H1 (cell line): ENCODE results near the gene CAPN15. TPM values are rescaled to one million over a fixed set of nuclear protein-coding genes. Genes with fewer than 3 reads are reported as not detected.
A peak's percentile ranks its signal among the peaks of the same experiment; 100 is the strongest.

Source experiments
- CTCF ChIA-PET: fragments of 300-600 bp; sonication (Branson Sonifier 250); formaldehyde crosslinking; loops from one replicate; lab custom pipeline; 2021; ENCODE audit not compliant: partially characterized antibody; lab: Charles Lee
- POLR2A ChIA-PET: fragments of 300-600 bp; sonication (Branson Sonifier 250); formaldehyde crosslinking; loops from one replicate; lab custom pipeline; 2021; ENCODE audit warnings: inconsistent platforms; ENCODE audit not compliant: partially characterized antibody; lab: Charles Lee
- DNase-seq, 2 experiments: peaks; one replicate each; pipeline versions ENCODE4 v3.0.0 to v3.0.0-alpha.2; 2010 to 2022; ENCODE audit warnings: low spot score in 2 of 2, low read depth in 1 of 2, mixed read lengths in 1 of 2
- FAIRE-seq: peaks from 2 replicates; lab custom pipeline; 2011; peaks lifted over from hg19 to GRCh38; lab: Jason Lieb, UNC
- H2AFZ ChIP-seq: 2 replicates; pipeline ENCODE4 v1.8.1; 2012; ENCODE audit warnings: low read length, inconsistent platforms
- H2AK5ac ChIP-seq: 2 replicates; pipeline ENCODE4 v1.6.1; 2013; ENCODE audit warnings: low read depth, low read length
- H2BK120ac ChIP-seq: replicated peaks from 2 replicates; pipeline ENCODE3; 2013; ENCODE audit warnings: low read depth, low read length, inconsistent platforms
- H2BK12ac ChIP-seq: 2 replicates; pipeline ENCODE4 v1.6.1; 2013; ENCODE audit warnings: low read depth, low read length
- H2BK15ac ChIP-seq: 2 replicates; pipeline ENCODE4 v1.6.1; 2013; ENCODE audit warnings: low read length
- H2BK20ac ChIP-seq: 2 replicates; pipeline ENCODE4 v1.6.1; 2013; ENCODE audit warnings: low read length
- H2BK5ac ChIP-seq: 2 replicates; pipeline ENCODE4 v1.6.1; 2013; ENCODE audit warnings: low read depth, low read length
- H3K14ac ChIP-seq: 2 replicates; pipeline ENCODE4 v1.6.1; 2013; ENCODE audit warnings: inconsistent platforms; ENCODE audit not compliant: insufficient read length
- H3K18ac ChIP-seq: 2 replicates; pipeline ENCODE4 v1.6.1; 2013; ENCODE audit warnings: low read length; ENCODE audit errors: extremely low read depth
- H3K23ac ChIP-seq: 2 replicates; pipeline ENCODE4 v1.6.1; 2013; ENCODE audit warnings: inconsistent platforms; ENCODE audit not compliant: insufficient read length
- H3K23me2 ChIP-seq: 2 replicates; pipeline ENCODE4 v1.6.1; 2013; ENCODE audit warnings: low read depth, low read length
- H3K27ac ChIP-seq: 2 replicates; pipeline ENCODE4 v1.6.1; 2011; ENCODE audit warnings: low read depth, low read length, inconsistent platforms
- H3K27me3 ChIP-seq, 4 experiments: replicated peaks in 1 of 4; 1 replicate in 1 of 4; 2 replicates in 3 of 4; pipeline versions ENCODE4 v1.6.1 to v1.8.1; 2011 to 2013; ENCODE audit warnings: low read length in 3 of 4, mild to moderate bottlenecking in 3 of 4, inconsistent platforms in 2 of 4, mixed read lengths in 2 of 4, moderate library complexity in 1 of 4; ENCODE audit not compliant: control insufficient read depth in 3 of 4, insufficient read depth in 3 of 4; ENCODE audit errors: extremely low read depth in 1 of 4
- H3K36me3 ChIP-seq, 4 experiments: 2 replicates each; pipeline versions ENCODE4 v1.6.1 to v1.8.1; 2011 to 2013; ENCODE audit warnings: mild to moderate bottlenecking in 4 of 4, low read length in 3 of 4, moderate library complexity in 2 of 4, control low read depth in 1 of 4, inconsistent platforms in 1 of 4; ENCODE audit not compliant: insufficient read depth in 4 of 4, control insufficient read depth in 2 of 4
- H3K4ac ChIP-seq: replicated peaks from 2 replicates; pipeline ENCODE3; 2013; ENCODE audit warnings: low read length, low read depth, mixed read lengths, inconsistent platforms; ENCODE audit not compliant: insufficient read length
- H3K4me1 ChIP-seq, 4 experiments: replicated peaks in 1 of 4; 1 replicate in 1 of 4; 2 replicates in 3 of 4; pipeline versions ENCODE4 v1.6.1 to v1.8.1; 2011 to 2013; ENCODE audit warnings: low read length in 3 of 4, inconsistent platforms in 2 of 4, mixed read lengths in 1 of 4; ENCODE audit not compliant: insufficient read depth in 4 of 4, control insufficient read depth in 3 of 4
- H3K4me2 ChIP-seq, 2 experiments: 2 replicates each; pipeline versions ENCODE4 v1.6.1 to v1.8.1; 2011 to 2013; ENCODE audit warnings: low read depth in 2 of 2, low read length in 2 of 2, control low read depth in 1 of 2, inconsistent platforms in 1 of 2, mild to moderate bottlenecking in 1 of 2; ENCODE audit not compliant: insufficient read depth in 1 of 2
- H3K4me3 ChIP-seq, 4 experiments: fragments of 200-600, 300-600 bp in 1 of 4; sonication (generic), shearing (Covaris generic), sonication (Bioruptor Twin) in 1 of 4; 2 replicates each; pipeline versions ENCODE4 v1.5.1 to v1.8.1; 2011 to 2016; ENCODE audit warnings: low read length in 4 of 4, low read depth in 3 of 4, control low read depth in 2 of 4, inconsistent platforms in 2 of 4, mild to moderate bottlenecking in 2 of 4, mixed read lengths in 1 of 4, moderate library complexity in 1 of 4; ENCODE audit not compliant: insufficient read depth in 2 of 4; ENCODE audit errors: extremely low read depth in 1 of 4
- H3K56ac ChIP-seq: replicated peaks from 2 replicates; pipeline ENCODE3; 2013; ENCODE audit warnings: low read depth, mild to moderate bottlenecking, mixed read lengths, low read length, inconsistent platforms; ENCODE audit not compliant: insufficient read length
- H3K79me1 ChIP-seq: 2 replicates; pipeline ENCODE4 v1.6.1; 2013; ENCODE audit warnings: low read depth, low read length, control low read depth
- H3K79me2 ChIP-seq, 2 experiments: 2 replicates each; pipeline versions ENCODE4 v1.6.1 to v1.8.1; 2012 to 2013; ENCODE audit warnings: low read length in 2 of 2, mild to moderate bottlenecking in 2 of 2, inconsistent platforms in 1 of 2; ENCODE audit not compliant: insufficient read depth in 2 of 2, control insufficient read depth in 1 of 2
- H3K9ac ChIP-seq, 4 experiments: replicated peaks in 1 of 4; 1 replicate in 1 of 4; 2 replicates in 3 of 4; pipeline versions ENCODE4 v1.6.1 to v1.8.1; 2011 to 2013; ENCODE audit warnings: low read depth in 3 of 4, low read length in 3 of 4, control low read depth in 2 of 4, mild to moderate bottlenecking in 2 of 4, moderate library complexity in 2 of 4, inconsistent platforms in 1 of 4; ENCODE audit errors: extremely low read depth in 1 of 4
- H3K9me3 ChIP-seq, 2 experiments: 2 replicates each; pipeline versions ENCODE4 v1.6.1 to v1.8.1; 2012 to 2013; ENCODE audit warnings: mild to moderate bottlenecking in 2 of 2, moderate library complexity in 2 of 2, control low read depth in 1 of 2, inconsistent platforms in 1 of 2, low read depth in 1 of 2, low read length in 1 of 2, mixed read lengths in 1 of 2; ENCODE audit not compliant: insufficient read depth in 2 of 2
- H4K20me1 ChIP-seq, 2 experiments: replicated peaks in 1 of 2; 2 replicates each; pipeline versions ENCODE3 to v1.8.1; 2011 to 2013; ENCODE audit warnings: inconsistent platforms in 2 of 2, low read length in 2 of 2, mild to moderate bottlenecking in 1 of 2; ENCODE audit not compliant: insufficient read depth in 2 of 2, control insufficient read depth in 1 of 2
- H4K5ac ChIP-seq: 2 replicates; pipeline ENCODE4 v1.6.1; 2013; ENCODE audit warnings: low read length, low read depth, mixed read lengths, inconsistent platforms; ENCODE audit not compliant: insufficient read length
- H4K8ac ChIP-seq: 2 replicates; pipeline ENCODE4 v1.8.0; 2013; ENCODE audit warnings: mild to moderate bottlenecking, moderate library complexity, low read length, inconsistent platforms; ENCODE audit not compliant: insufficient read depth; ENCODE audit errors: extremely low read depth
- H4K91ac ChIP-seq: replicated peaks from 2 replicates; pipeline ENCODE3; 2013; ENCODE audit warnings: low read length, mixed read lengths, inconsistent platforms; ENCODE audit not compliant: insufficient read length
- E2F6 ChIP-seq: IDR thresholded peaks from 2 replicates; pipeline ENCODE4 v1.6.1; 2012; ENCODE audit warnings: inconsistent platforms
- POLR2A ChIP-seq, 2 experiments: IDR thresholded peaks; 1 replicate in 1 of 2; 2 replicates in 1 of 2; pipeline ENCODE4 v1.6.1; 2011; ENCODE audit warnings: low read depth in 2 of 2, low read length in 2 of 2, mild to moderate bottlenecking in 2 of 2; ENCODE audit errors: control extremely low read depth in 1 of 2
- RAD21 ChIP-seq, 2 experiments: IDR thresholded peaks in 1 of 2; conservative IDR thresholded peaks in 1 of 2; 2 replicates each; pipeline ENCODE4 v1.6.1; 2011; ENCODE audit warnings: low read depth in 2 of 2, low read length in 2 of 2, improper control_type of control experiment in 1 of 2, inconsistent platforms in 1 of 2, mild to moderate bottlenecking in 1 of 2, moderate library complexity in 1 of 2
- USF2 ChIP-seq: IDR thresholded peaks from 2 replicates; pipeline ENCODE4 v1.6.1; 2011; ENCODE audit warnings: low read length, improper control_type of control experiment
- WGBS, 2 experiments: shearing (Covaris generic) in 1 of 2; methylation state at CpG; one replicate each; pipeline versions ENCODE4 v1.1.6 to v1.1.7; 2013 to 2015; ENCODE audit warnings: low lambda C conversion rate in 2 of 2, mixed read lengths in 2 of 2, inconsistent platforms in 1 of 2, low coverage in 1 of 2, missing lambda C conversion rate in 1 of 2; ENCODE audit not compliant: insufficient replicate concordance in 2 of 2, insufficient coverage in 1 of 2, insufficient read length in 1 of 2; ENCODE audit errors: extremely low coverage in 1 of 2, missing lambda C conversion rate in 1 of 2; 5-methylcytosine and 5-hydroxymethylcytosine counted together
- polyA plus RNA-seq, 7 experiments: library from polyadenylated mRNA; depleted of rRNA in 3 of 7; stranded (reverse) in 5 of 7; unstranded in 2 of 7; fragments of >200 nt in 5 of 7; fragments of 200-250 nt in 2 of 7; gene quantifications; 1 replicate in 5 of 7; 2 replicates in 1 of 7; 4 replicates in 1 of 7; pipeline versions ENCODE4 v1.2.1 to v1.2.3, GENCODE V29; 2011 to 2013; ENCODE audit warnings: missing spikeins in 2 of 7, mixed read lengths in 2 of 7
- total RNA-seq: library from RNA; stranded (reverse); fragmentation: NEBNext Ultra II Directional; extraction: Animal tissue kit (Norgen Biotek cat#: 25700); gene quantifications from 2 replicates; pipeline ENCODE4 v1.2.1, GENCODE V29; 2021

Gene CAPN15
- total and polyA plus RNA-seq, 2 of the 8 experiments (the other 6 are each of a cell fraction or from before 2014, with no cell fraction given), result 38.9 to 76.9 TPM

DNA sequence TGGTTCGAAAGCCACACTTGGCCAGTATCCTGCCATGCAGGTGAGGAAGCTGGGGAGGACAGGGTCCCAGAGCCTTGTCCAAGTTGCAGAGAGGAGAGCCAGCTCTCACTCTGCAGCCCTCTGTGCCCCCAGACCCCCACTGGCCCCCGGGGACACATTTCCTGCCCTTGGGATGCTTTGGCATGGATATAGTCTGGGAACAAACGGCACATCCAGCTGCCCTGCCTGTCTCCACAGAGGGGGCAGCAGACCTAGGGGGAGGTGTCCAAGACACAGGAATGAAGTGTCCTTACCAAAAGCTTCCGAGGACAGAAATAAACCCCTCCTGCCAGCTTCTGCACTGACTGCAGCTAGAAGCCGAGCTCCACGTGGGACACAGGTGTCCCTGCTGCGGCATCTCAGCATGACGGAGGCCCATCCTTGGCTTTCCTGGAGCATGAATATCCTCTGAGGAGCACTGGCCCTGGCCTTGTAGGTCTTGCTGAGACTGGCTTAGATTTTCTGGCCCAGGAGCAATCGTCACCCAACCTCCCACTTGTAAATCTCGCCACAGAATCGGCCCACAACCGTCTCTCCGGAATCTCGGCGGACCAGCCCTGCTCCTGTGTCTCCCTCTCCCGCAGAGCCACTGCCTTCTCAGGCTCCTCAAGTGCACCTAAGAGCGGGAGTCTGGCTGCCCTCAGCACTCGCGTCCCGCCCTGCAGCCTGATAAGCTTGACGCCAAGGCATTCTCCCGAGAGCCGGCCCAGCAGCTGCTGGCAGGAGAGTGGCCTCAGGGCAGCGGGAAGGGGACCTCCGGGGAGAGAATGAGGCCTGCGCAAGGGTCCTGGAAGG, 1.1 kb upstream of the CAPN15 start:
- H3K4me1 ChIP-seq, result peaks cover 0 to 25% (median 13%) of the 10 kb centered on the region in 4 experiments; a peak in 5 of 7 replicates
- peak; percentile 73 for TF ChIP-seq E2F6
- no peak for TF ChIP-seq RAD21 (IDR thresholded peaks at IDR 0.05 in 1 of 2, conservative IDR thresholded peaks at IDR 0.05 in 1 of 2; ENCODE audit: low read depth in 2 of 2, low read length in 2 of 2)
- peak in 1 of 2 experiments; percentile 23; a peak in 1 of 3 replicates for TF ChIP-seq POLR2A (IDR thresholded peaks at IDR 0.05; ENCODE audit: control extremely low read depth in 1 of 2, low read depth in 2 of 2, low read length in 2 of 2)
- TF ChIP-seq USF2, result peak; percentile 2; the same call in 1 of the 2 replicates
- TF ChIP-seq, all 59 proteins: peak for 3
- Histone ChIP-seq H3K56ac (peak overlapping the region; percentile 23), H2BK15ac (no peak overlapping the region; the same call in 1 of the 2 replicates), H3K79me2 (peaks cover 6 to 40% of the 10 kb centered on the region in 2 experiments; a peak in 3 of 4 replicates), H3K14ac (no peak overlapping the region), H3K27me3 (no peaks in the 10 kb centered on the region), H4K91ac (peak overlapping the region; percentile 19), H3K9ac (peak overlapping the region; percentile 55 to 85 (median 68)), H4K20me1 (peaks cover 11 to 34% of the 10 kb centered on the region in 2 experiments), H2BK120ac (no peak overlapping the region), H3K4ac (peak overlapping the region; percentile 72), H3K9me3 (no peaks in the 10 kb centered on the region), H3K4me3 (peak overlapping the region; percentile 71 to 82 (median 80)), H2BK5ac (0 out of 2 replicates have a peak overlapping the region, but pooled peaks have one; percentile 88), H2BK12ac (no peak overlapping the region), H2BK20ac (no peak overlapping the region), H4K5ac (peak overlapping the region; percentile 51), H3K27ac (peak overlapping the region; percentile 92; the same call in 1 of the 2 replicates), H3K23ac (no peak overlapping the region), H3K23me2 (peaks cover 7% of the 10 kb centered on the region; the same call in 1 of the 2 replicates), H2AFZ (no peak overlapping the region), H3K36me3 (no peaks in the 10 kb centered on the region), H3K18ac (peak overlapping the region; percentile 94; the same call in 1 of the 2 replicates), H2AK5ac (no peak overlapping the region), H3K79me1 (peaks cover 9% of the 10 kb centered on the region), H4K8ac (peak overlapping the region; percentile 99; the same call in 1 of the 2 replicates), H3K4me2 (peak overlapping the region; percentile 76 to 89)
- POLR2A ChIA-PET, result interaction anchor here (0.5 to 1.9 kb wide), 24 partner anchors 8 to 298 kb away, joined by 3 to 8 read pairs (median 3); partner anchors contain the start of genes DECR2, MCRIP2, METTL26 and RHOT2
- 27% methylated on average over 26 of the region's 26 CpGs; no CpG with 5 or more reads in 1 of the 2 experiments for WGBS, 2 experiments
- CTCF ChIA-PET, result interaction anchor here (0.6 to 1.6 kb wide), 9 partner anchors 11 to 293 kb away, joined by 3 to 6 read pairs (median 4); no protein-coding TSS in a partner anchor
- FAIRE-seq (no peak), DNase-seq (no peak)
